GM12878 (cell line): Measurements from ENCODE around the gene SNAP23.

Experiments used
- CTCF ChIP-seq, 3 experiments: IDR thresholded peaks in 2 of 3; conservative IDR thresholded peaks in 1 of 3; 2 replicates each; pipeline ENCODE4 v1.5.1; 2011; ENCODE audit warnings: low read depth in 3 of 3, low read length in 3 of 3, mild to moderate bottlenecking in 3 of 3, control low read depth in 2 of 3, moderate library complexity in 2 of 3, inconsistent platforms in 1 of 3, mixed read lengths in 1 of 3; ENCODE audit not compliant: control insufficient read depth in 2 of 3, insufficient read depth in 1 of 3; ENCODE audit errors: extremely low read depth in 1 of 3
- POLR2A ChIP-seq: IDR thresholded peaks from 2 replicates; pipeline ENCODE4 v1.6.1; 2011; ENCODE audit warnings: low read depth, mild to moderate bottlenecking, low read length
- POLR2AphosphoS5 ChIP-seq: IDR thresholded peaks from 2 replicates; pipeline ENCODE4 v1.6.1; 2011; ENCODE audit warnings: mild to moderate bottlenecking, low read length, inconsistent platforms
- RCOR1 ChIP-seq: conservative IDR thresholded peaks from 2 replicates; pipeline ENCODE4 v1.6.1; 2012; ENCODE audit warnings: low read depth, low read length, improper control_type of control experiment
- RFX5 ChIP-seq: IDR thresholded peaks from 2 replicates; pipeline ENCODE4 v1.6.1; 2011; ENCODE audit warnings: low read depth, low read length, improper control_type of control experiment
- SREBF1 ChIP-seq: IDR thresholded peaks from 2 replicates; pipeline ENCODE4 v1.6.1; 2012; ENCODE audit warnings: mild to moderate bottlenecking, low read length
- TBL1XR1 ChIP-seq: IDR thresholded peaks from 2 replicates; pipeline ENCODE4 v1.6.1; 2012; ENCODE audit warnings: low read depth, low read length, improper control_type of control experiment
- USF2 ChIP-seq: IDR thresholded peaks from 2 replicates; pipeline ENCODE4 v1.6.1; 2011; ENCODE audit warnings: low read depth, low read length, improper control_type of control experiment, borderline replicate concordance
- ZBED1 ChIP-seq: IDR thresholded peaks from 2 replicates; pipeline ENCODE4 v1.6.1; 2016; ENCODE audit warnings: borderline replicate concordance

GRCh38 chr15:42494998-42495360, 455 bp upstream of the SNAP23 start:
- TF ChIP-seq TBL1XR1 = no peak
- TF ChIP-seq SREBF1 = no peak
- TF ChIP-seq CTCF (IDR thresholded peaks at IDR 0.05 in 2 of 3, conservative IDR thresholded peaks at IDR 0.05 in 1 of 3; ENCODE audit: control insufficient read depth in 2 of 3, extremely low read depth in 1 of 3, insufficient read depth in 1 of 3, low read depth in 3 of 3, low read length in 3 of 3) = no peak
- no peak for TF ChIP-seq RCOR1
- TF ChIP-seq USF2 = no peak
- TF ChIP-seq RFX5 = no peak
- TF ChIP-seq ZBED1 = no peak
- no peak for TF ChIP-seq POLR2AphosphoS5
- no peak for TF ChIP-seq POLR2A
